H1 (cell line): Measurements from ENCODE around the gene RPL38. TPM values are rescaled to one million over a fixed set of nuclear protein-coding genes. Genes with fewer than 3 reads are reported as not detected.

Experiments
- CTCF ChIA-PET: fragments of 300-600 bp; sonication (Branson Sonifier 250); formaldehyde crosslinking; loops from one replicate; lab custom pipeline; 2021; ENCODE audit not compliant: partially characterized antibody; lab: Charles Lee
- POLR2A ChIA-PET: fragments of 300-600 bp; sonication (Branson Sonifier 250); formaldehyde crosslinking; loops from one replicate; lab custom pipeline; 2021; ENCODE audit warnings: inconsistent platforms; ENCODE audit not compliant: partially characterized antibody; lab: Charles Lee
- DNase-seq, 2 experiments: peaks; one replicate each; pipeline versions ENCODE4 v3.0.0 to v3.0.0-alpha.2; 2010 to 2022; ENCODE audit warnings: low spot score in 2 of 2, low read depth in 1 of 2, mixed read lengths in 1 of 2
- FAIRE-seq: peaks from 2 replicates; lab custom pipeline; 2011; peaks lifted over from hg19 to GRCh38; lab: Jason Lieb, UNC
- H2AFZ ChIP-seq: 2 replicates; pipeline ENCODE4 v1.8.1; 2012; ENCODE audit warnings: low read length, inconsistent platforms
- H2AK5ac ChIP-seq: 2 replicates; pipeline ENCODE4 v1.6.1; 2013; ENCODE audit warnings: low read depth, low read length
- H2BK120ac ChIP-seq: replicated peaks from 2 replicates; pipeline ENCODE3; 2013; ENCODE audit warnings: low read depth, low read length, inconsistent platforms
- H2BK12ac ChIP-seq: 2 replicates; pipeline ENCODE4 v1.6.1; 2013; ENCODE audit warnings: low read depth, low read length
- H2BK15ac ChIP-seq: 2 replicates; pipeline ENCODE4 v1.6.1; 2013; ENCODE audit warnings: low read length
- H2BK20ac ChIP-seq: 2 replicates; pipeline ENCODE4 v1.6.1; 2013; ENCODE audit warnings: low read length
- H2BK5ac ChIP-seq: 2 replicates; pipeline ENCODE4 v1.6.1; 2013; ENCODE audit warnings: low read depth, low read length
- H3K14ac ChIP-seq: 2 replicates; pipeline ENCODE4 v1.6.1; 2013; ENCODE audit warnings: inconsistent platforms; ENCODE audit not compliant: insufficient read length
- H3K18ac ChIP-seq: 2 replicates; pipeline ENCODE4 v1.6.1; 2013; ENCODE audit warnings: low read length; ENCODE audit errors: extremely low read depth
- H3K23ac ChIP-seq: 2 replicates; pipeline ENCODE4 v1.6.1; 2013; ENCODE audit warnings: inconsistent platforms; ENCODE audit not compliant: insufficient read length
- H3K23me2 ChIP-seq: 2 replicates; pipeline ENCODE4 v1.6.1; 2013; ENCODE audit warnings: low read depth, low read length
- H3K27ac ChIP-seq: 2 replicates; pipeline ENCODE4 v1.6.1; 2011; ENCODE audit warnings: low read depth, low read length, inconsistent platforms
- H3K27me3 ChIP-seq, 4 experiments: replicated peaks in 1 of 4; 1 replicate in 1 of 4; 2 replicates in 3 of 4; pipeline versions ENCODE4 v1.6.1 to v1.8.1; 2011 to 2013; ENCODE audit warnings: low read length in 3 of 4, mild to moderate bottlenecking in 3 of 4, inconsistent platforms in 2 of 4, mixed read lengths in 2 of 4, moderate library complexity in 1 of 4; ENCODE audit not compliant: control insufficient read depth in 3 of 4, insufficient read depth in 3 of 4; ENCODE audit errors: extremely low read depth in 1 of 4
- H3K36me3 ChIP-seq, 4 experiments: 2 replicates each; pipeline versions ENCODE4 v1.6.1 to v1.8.1; 2011 to 2013; ENCODE audit warnings: mild to moderate bottlenecking in 4 of 4, low read length in 3 of 4, moderate library complexity in 2 of 4, control low read depth in 1 of 4, inconsistent platforms in 1 of 4; ENCODE audit not compliant: insufficient read depth in 4 of 4, control insufficient read depth in 2 of 4
- H3K4ac ChIP-seq: replicated peaks from 2 replicates; pipeline ENCODE3; 2013; ENCODE audit warnings: low read length, low read depth, mixed read lengths, inconsistent platforms; ENCODE audit not compliant: insufficient read length
- H3K4me1 ChIP-seq, 4 experiments: replicated peaks in 1 of 4; 1 replicate in 1 of 4; 2 replicates in 3 of 4; pipeline versions ENCODE4 v1.6.1 to v1.8.1; 2011 to 2013; ENCODE audit warnings: low read length in 3 of 4, inconsistent platforms in 2 of 4, mixed read lengths in 1 of 4; ENCODE audit not compliant: insufficient read depth in 4 of 4, control insufficient read depth in 3 of 4
- H3K4me2 ChIP-seq, 2 experiments: 2 replicates each; pipeline versions ENCODE4 v1.6.1 to v1.8.1; 2011 to 2013; ENCODE audit warnings: low read depth in 2 of 2, low read length in 2 of 2, control low read depth in 1 of 2, inconsistent platforms in 1 of 2, mild to moderate bottlenecking in 1 of 2; ENCODE audit not compliant: insufficient read depth in 1 of 2
- H3K4me3 ChIP-seq, 4 experiments: fragments of 200-600, 300-600 bp in 1 of 4; sonication (generic), shearing (Covaris generic), sonication (Bioruptor Twin) in 1 of 4; 2 replicates each; pipeline versions ENCODE4 v1.5.1 to v1.8.1; 2011 to 2016; ENCODE audit warnings: low read length in 4 of 4, low read depth in 3 of 4, control low read depth in 2 of 4, inconsistent platforms in 2 of 4, mild to moderate bottlenecking in 2 of 4, mixed read lengths in 1 of 4, moderate library complexity in 1 of 4; ENCODE audit not compliant: insufficient read depth in 2 of 4; ENCODE audit errors: extremely low read depth in 1 of 4
- H3K56ac ChIP-seq: replicated peaks from 2 replicates; pipeline ENCODE3; 2013; ENCODE audit warnings: low read depth, mild to moderate bottlenecking, mixed read lengths, low read length, inconsistent platforms; ENCODE audit not compliant: insufficient read length
- H3K79me1 ChIP-seq: 2 replicates; pipeline ENCODE4 v1.6.1; 2013; ENCODE audit warnings: low read depth, low read length, control low read depth
- H3K79me2 ChIP-seq, 2 experiments: 2 replicates each; pipeline versions ENCODE4 v1.6.1 to v1.8.1; 2012 to 2013; ENCODE audit warnings: low read length in 2 of 2, mild to moderate bottlenecking in 2 of 2, inconsistent platforms in 1 of 2; ENCODE audit not compliant: insufficient read depth in 2 of 2, control insufficient read depth in 1 of 2
- H3K9ac ChIP-seq, 4 experiments: replicated peaks in 1 of 4; 1 replicate in 1 of 4; 2 replicates in 3 of 4; pipeline versions ENCODE4 v1.6.1 to v1.8.1; 2011 to 2013; ENCODE audit warnings: low read depth in 3 of 4, low read length in 3 of 4, control low read depth in 2 of 4, mild to moderate bottlenecking in 2 of 4, moderate library complexity in 2 of 4, inconsistent platforms in 1 of 4; ENCODE audit errors: extremely low read depth in 1 of 4
- H3K9me3 ChIP-seq, 2 experiments: 2 replicates each; pipeline versions ENCODE4 v1.6.1 to v1.8.1; 2012 to 2013; ENCODE audit warnings: mild to moderate bottlenecking in 2 of 2, moderate library complexity in 2 of 2, control low read depth in 1 of 2, inconsistent platforms in 1 of 2, low read depth in 1 of 2, low read length in 1 of 2, mixed read lengths in 1 of 2; ENCODE audit not compliant: insufficient read depth in 2 of 2
- H4K20me1 ChIP-seq, 2 experiments: replicated peaks in 1 of 2; 2 replicates each; pipeline versions ENCODE3 to v1.8.1; 2011 to 2013; ENCODE audit warnings: inconsistent platforms in 2 of 2, low read length in 2 of 2, mild to moderate bottlenecking in 1 of 2; ENCODE audit not compliant: insufficient read depth in 2 of 2, control insufficient read depth in 1 of 2
- H4K5ac ChIP-seq: 2 replicates; pipeline ENCODE4 v1.6.1; 2013; ENCODE audit warnings: low read length, low read depth, mixed read lengths, inconsistent platforms; ENCODE audit not compliant: insufficient read length
- H4K8ac ChIP-seq: 2 replicates; pipeline ENCODE4 v1.8.0; 2013; ENCODE audit warnings: mild to moderate bottlenecking, moderate library complexity, low read length, inconsistent platforms; ENCODE audit not compliant: insufficient read depth; ENCODE audit errors: extremely low read depth
- H4K91ac ChIP-seq: replicated peaks from 2 replicates; pipeline ENCODE3; 2013; ENCODE audit warnings: low read length, mixed read lengths, inconsistent platforms; ENCODE audit not compliant: insufficient read length
- CBX8 ChIP-seq: fragments of 300-800, 300-1000 bp; sonication (generic); IDR thresholded peaks from 2 replicates; pipeline ENCODE4 v1.7.1; 2016; ENCODE audit warnings: low read depth, low read length, borderline replicate concordance
- EGR1 ChIP-seq: IDR thresholded peaks from 2 replicates; pipeline ENCODE4 v1.6.1; 2011; ENCODE audit warnings: low read depth, low read length, borderline replicate concordance
- GABPA ChIP-seq: IDR thresholded peaks from 2 replicates; pipeline ENCODE4 v1.6.1; 2011; ENCODE audit warnings: mild to moderate bottlenecking, low read length, moderate library complexity, borderline replicate concordance; ENCODE audit not compliant: insufficient read depth
- GTF2F1 ChIP-seq: IDR thresholded peaks from 2 replicates; pipeline ENCODE4 v1.6.1; 2012; ENCODE audit warnings: low read depth, low read length, improper control_type of control experiment, borderline replicate concordance
- JUN ChIP-seq: IDR thresholded peaks from 2 replicates; pipeline ENCODE4 v1.6.1; 2011; ENCODE audit warnings: low read depth, mild to moderate bottlenecking, improper control_type of control experiment, low read length
- KDM5A ChIP-seq: fragments of 200-600 bp; IDR thresholded peaks from 2 replicates; pipeline ENCODE4 v1.7.1; 2012; ENCODE audit warnings: mild to moderate bottlenecking, low read length, inconsistent platforms, mixed read lengths
- POLR2AphosphoS5 ChIP-seq: IDR thresholded peaks from 2 replicates; pipeline ENCODE4 v1.6.1; 2011; ENCODE audit warnings: low read depth, low read length
- POU5F1 ChIP-seq: IDR thresholded peaks from 2 replicates; pipeline ENCODE4 v1.6.1; 2011; ENCODE audit warnings: low read depth, mild to moderate bottlenecking, low read length, moderate library complexity
- SAP30 ChIP-seq: fragments of 300-600 bp; sonication (generic); IDR thresholded peaks from 2 replicates; pipeline ENCODE4 v1.7.1; 2012; ENCODE audit warnings: low read length, moderate library complexity, mild to moderate bottlenecking, inconsistent platforms; ENCODE audit not compliant: insufficient read depth, insufficient replicate concordance
- SIN3A ChIP-seq, 2 experiments: IDR thresholded peaks in 1 of 2; conservative IDR thresholded peaks in 1 of 2; 2 replicates each; pipeline ENCODE4 v1.6.1; 2011 to 2012; ENCODE audit warnings: low read length in 2 of 2, improper control_type of control experiment in 1 of 2, low read depth in 1 of 2, mild to moderate bottlenecking in 1 of 2
- ZNF274 ChIP-seq: IDR thresholded peaks from 2 replicates; pipeline ENCODE4 v1.7.0; 2012; ENCODE audit warnings: low read length, borderline replicate concordance; ENCODE audit errors: extremely low read depth
- WGBS, 2 experiments: shearing (Covaris generic) in 1 of 2; methylation state at CpG; one replicate each; pipeline versions ENCODE4 v1.1.6 to v1.1.7; 2013 to 2015; ENCODE audit warnings: low lambda C conversion rate in 2 of 2, mixed read lengths in 2 of 2, inconsistent platforms in 1 of 2, low coverage in 1 of 2, missing lambda C conversion rate in 1 of 2; ENCODE audit not compliant: insufficient replicate concordance in 2 of 2, insufficient coverage in 1 of 2, insufficient read length in 1 of 2; ENCODE audit errors: extremely low coverage in 1 of 2, missing lambda C conversion rate in 1 of 2; 5-methylcytosine and 5-hydroxymethylcytosine counted together
- polyA plus RNA-seq, 7 experiments: library from polyadenylated mRNA; depleted of rRNA in 3 of 7; stranded (reverse) in 5 of 7; unstranded in 2 of 7; fragments of >200 nt in 5 of 7; fragments of 200-250 nt in 2 of 7; gene quantifications; 1 replicate in 5 of 7; 2 replicates in 1 of 7; 4 replicates in 1 of 7; pipeline versions ENCODE4 v1.2.1 to v1.2.3, GENCODE V29; 2011 to 2013; ENCODE audit warnings: missing spikeins in 2 of 7, mixed read lengths in 2 of 7
- total RNA-seq: library from RNA; stranded (reverse); fragmentation: NEBNext Ultra II Directional; extraction: Animal tissue kit (Norgen Biotek cat#: 25700); gene quantifications from 2 replicates; pipeline ENCODE4 v1.2.1, GENCODE V29; 2021
- TF ChIP-seq, protein P1 (sequence below): IDR thresholded peaks from 2 replicates; pipeline ENCODE4 v1.6.1; 2012; ENCODE audit warnings: low read length, inconsistent platforms

The RPL38 gene
- total and polyA plus RNA-seq, 2 of the 8 experiments (the other 6 are each of a cell fraction or from before 2014, with no cell fraction given) = 412 to 1,195 TPM

DNA sequence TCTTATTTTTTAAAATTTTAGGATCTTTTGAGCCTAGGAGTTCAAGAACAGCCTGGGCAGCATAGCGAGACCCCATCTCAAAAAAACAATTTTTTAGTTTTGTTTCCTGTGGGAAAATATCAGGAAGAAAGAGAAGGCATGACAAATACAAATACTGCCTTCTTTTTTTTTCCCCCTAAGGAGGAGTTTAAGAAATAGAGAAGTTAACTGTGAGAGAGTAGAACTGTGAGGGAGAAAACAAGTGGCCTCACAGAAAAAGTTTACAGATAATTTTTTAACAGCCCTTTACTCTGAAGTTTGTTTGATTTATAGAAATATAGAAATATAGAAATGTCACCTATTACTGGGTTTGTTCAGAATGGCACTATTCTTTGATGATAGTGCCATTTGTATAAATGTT is 31.0 kb downstream of the RPL38 start:
- H3K27ac ChIP-seq = no peak overlapping the region
- POLR2A ChIA-PET = interaction anchor here (1.0 to 2.5 kb wide), 3 partner anchors 10 to 23 kb away, joined by 6 to 9 read pairs (median 6); no protein-coding TSS in a partner anchor
- H2BK5ac ChIP-seq = no peak overlapping the region
- 100% methylated on average over 1 of the region's 1 CpG; no CpG with 5 or more reads in 1 of the 2 experiments for WGBS, 2 experiments
- H3K23ac ChIP-seq = no peak overlapping the region
- DNase-seq (no peak), FAIRE-seq (no peak)
- no peak overlapping the region for H2BK15ac ChIP-seq
- no peaks in the 10 kb centered on the region for H4K20me1 ChIP-seq
- no peak overlapping the region for H4K91ac ChIP-seq
- H2AFZ ChIP-seq = no peak overlapping the region
- no peak overlapping the region for H3K4ac ChIP-seq
- H3K23me2 ChIP-seq = no peaks in the 10 kb centered on the region
- H4K5ac ChIP-seq = no peak overlapping the region
- no peak overlapping the region for H3K4me3 ChIP-seq
- no peaks in the 10 kb centered on the region for H3K79me1 ChIP-seq
- H2BK20ac ChIP-seq = no peak overlapping the region
- H3K36me3 ChIP-seq = no peaks in the 10 kb centered on the region
- H2BK12ac ChIP-seq = no peak overlapping the region
- no peaks in the 10 kb centered on the region for H3K27me3 ChIP-seq
- H3K4me2 ChIP-seq = no peak overlapping the region
- H3K56ac ChIP-seq = no peak overlapping the region
- no peak overlapping the region for H2BK120ac ChIP-seq
- H4K8ac ChIP-seq = no peak overlapping the region
- H3K4me1 ChIP-seq = peaks cover 0 to 9% (median 3%) of the 10 kb centered on the region in 4 experiments; a peak in 4 of 7 replicates
- H3K9ac ChIP-seq = no peak overlapping the region
- CTCF ChIA-PET = interaction anchor here (1.2 kb wide), 1 partner anchor 9 kb away, joined by 3 read pairs; no protein-coding TSS in a partner anchor
- no peak overlapping the region for H3K18ac ChIP-seq
- H3K9me3 ChIP-seq = no peaks in the 10 kb centered on the region
- no peak overlapping the region for H3K14ac ChIP-seq
- no peak overlapping the region for H2AK5ac ChIP-seq
- no peaks in the 10 kb centered on the region for H3K79me2 ChIP-seq
- TF ChIP-seq SAP30 (no peak), POU5F1 (no peak), POLR2AphosphoS5 (no peak), ZNF274 (no peak), GABPA (no peak), KDM5A (no peak), CBX8 (no peak), SIN3A (conservative IDR thresholded peaks at IDR 0.05 in 1 of 2, IDR thresholded peaks at IDR 0.05 in 1 of 2; ENCODE audit: low read depth in 1 of 2, low read length in 2 of 2) (no peak), GTF2F1 (no peak), EGR1 (no peak), JUN (no peak)
- TF ChIP-seq, protein P1, sequence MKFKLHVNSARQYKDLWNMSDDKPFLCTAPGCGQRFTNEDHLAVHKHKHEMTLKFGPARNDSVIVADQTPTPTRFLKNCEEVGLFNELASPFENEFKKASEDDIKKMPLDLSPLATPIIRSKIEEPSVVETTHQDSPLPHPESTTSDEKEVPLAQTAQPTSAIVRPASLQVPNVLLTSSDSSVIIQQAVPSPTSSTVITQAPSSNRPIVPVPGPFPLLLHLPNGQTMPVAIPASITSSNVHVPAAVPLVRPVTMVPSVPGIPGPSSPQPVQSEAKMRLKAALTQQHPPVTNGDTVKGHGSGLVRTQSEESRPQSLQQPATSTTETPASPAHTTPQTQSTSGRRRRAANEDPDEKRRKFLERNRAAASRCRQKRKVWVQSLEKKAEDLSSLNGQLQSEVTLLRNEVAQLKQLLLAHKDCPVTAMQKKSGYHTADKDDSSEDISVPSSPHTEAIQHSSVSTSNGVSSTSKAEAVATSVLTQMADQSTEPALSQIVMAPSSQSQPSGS = no peak
